ENCODE results near the gene C1orf21.
A peak's percentile ranks its signal among the peaks of the same experiment; 100 is the strongest.

Gene C1orf21

DNA sequence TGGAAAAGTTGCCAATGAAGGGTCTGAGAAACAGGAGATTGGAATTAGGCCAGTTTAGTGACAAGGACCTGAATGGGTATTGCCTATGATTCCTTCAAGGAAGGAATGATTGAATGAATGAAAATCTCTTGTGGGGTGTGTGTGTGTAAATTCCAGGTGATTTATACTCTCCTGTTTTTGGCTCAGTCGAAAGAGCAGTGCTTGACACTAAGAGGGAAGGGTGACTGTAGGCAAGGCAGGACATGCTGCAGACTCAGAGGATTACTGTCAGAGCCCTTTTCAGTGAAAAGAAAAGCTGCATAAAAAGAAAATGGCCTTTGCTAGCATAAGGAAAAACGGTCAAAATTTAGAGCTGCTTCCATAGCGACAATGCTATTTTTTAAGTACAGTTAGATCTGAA is 30.1 kb downstream of the C1orf21 start:
- DNase-seq, result no peak

DNA sequence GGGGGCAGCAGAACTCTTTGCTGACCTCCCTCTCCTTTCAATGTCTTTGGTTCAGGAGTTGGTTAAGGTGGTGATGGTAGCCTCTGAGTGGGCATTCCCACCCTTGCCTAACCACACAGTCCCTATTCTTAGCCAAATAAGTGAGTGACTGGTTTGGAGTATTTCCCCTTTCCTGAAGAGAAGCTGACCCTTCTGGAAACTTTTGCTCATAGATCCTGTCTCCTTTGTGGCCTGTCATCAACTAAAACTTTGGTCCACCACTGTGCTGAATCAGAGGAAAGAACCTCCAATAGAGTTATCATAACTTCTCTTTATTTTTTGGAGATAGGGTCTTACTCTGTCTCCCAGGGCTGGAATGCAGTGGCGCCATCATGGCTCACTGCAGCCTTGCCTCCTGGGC is 31.1 kb downstream of the C1orf21 start:
- DNase-seq, result peak; percentile 65

GRCh38 chr1:184418652-184419349 is 32.0 kb downstream of the C1orf21 start:
- peak; percentile 69 for DNase-seq

DNA sequence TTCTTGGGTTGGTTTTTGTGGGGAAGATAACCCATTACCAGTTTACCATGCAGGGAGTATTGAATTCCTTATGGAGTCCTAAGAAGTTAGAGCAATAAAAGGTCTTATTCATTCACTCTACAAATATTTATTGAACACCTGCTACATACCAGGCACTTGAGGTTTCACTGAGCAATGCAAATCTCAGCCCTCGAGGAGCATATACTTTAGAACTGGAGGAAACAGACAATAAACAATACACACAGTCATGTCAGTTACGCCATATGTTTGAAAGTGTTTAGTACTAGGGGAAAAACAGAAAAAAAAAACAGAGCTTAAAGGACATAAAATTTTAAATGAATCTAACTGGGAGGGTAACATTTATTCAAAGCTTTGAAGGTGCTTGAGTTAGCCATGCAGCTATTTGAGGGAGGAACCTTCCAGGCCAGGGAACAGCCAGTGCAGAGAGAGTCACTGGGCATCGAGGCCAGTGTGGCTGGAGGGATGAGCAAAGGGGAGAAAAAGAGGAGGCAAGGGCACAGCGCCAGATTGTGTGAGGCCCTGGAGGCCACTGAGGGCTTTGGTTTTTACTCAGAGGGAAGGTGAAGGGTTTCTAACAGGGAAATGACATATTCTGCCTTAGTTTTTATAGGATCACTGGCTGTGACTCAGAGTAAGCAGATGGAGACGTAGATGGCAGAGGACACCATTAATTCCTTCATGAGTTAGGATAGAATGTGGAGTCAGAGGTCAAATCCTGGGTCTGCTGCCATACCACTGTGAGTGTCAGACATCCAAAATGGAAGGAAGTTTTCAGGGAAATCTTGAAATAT is 32.7 kb downstream of the C1orf21 start:
- DNase-seq, result no peak

DNA sequence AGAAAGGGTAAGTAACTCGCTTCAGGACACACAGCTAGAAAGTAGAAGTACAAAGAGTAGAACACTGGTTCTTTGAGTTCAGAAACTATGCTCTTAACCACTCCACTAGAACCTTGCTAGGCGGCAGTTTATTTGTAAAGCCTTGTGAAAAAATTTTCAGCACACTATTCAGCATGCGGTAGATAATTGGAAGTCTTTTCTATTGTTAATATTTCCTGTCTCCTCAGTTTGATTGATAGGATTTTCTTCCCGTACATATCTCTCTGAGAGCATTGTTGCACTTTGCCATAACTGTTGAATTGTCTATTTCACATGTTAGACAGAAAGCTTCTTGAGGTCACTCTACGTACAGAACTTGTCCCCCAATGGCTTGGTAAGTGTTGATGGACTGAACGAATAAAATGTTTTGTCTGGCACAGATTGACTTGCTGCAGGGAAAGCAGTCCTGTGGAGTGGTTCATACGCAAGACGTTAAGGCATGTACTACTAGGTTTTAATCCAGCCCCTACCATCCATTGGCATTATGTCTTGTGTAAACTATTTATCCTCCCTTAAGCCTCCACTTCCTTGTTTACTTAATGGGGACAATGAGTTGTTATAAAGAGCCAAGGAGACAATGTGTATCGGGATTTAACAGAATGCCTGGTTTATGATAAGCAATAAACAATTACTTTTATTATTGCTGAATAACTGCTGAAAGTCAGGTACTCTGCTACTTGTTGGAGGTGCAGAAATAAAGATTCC is 35.8 kb downstream of the C1orf21 start:
- no peak for DNase-seq

DNA sequence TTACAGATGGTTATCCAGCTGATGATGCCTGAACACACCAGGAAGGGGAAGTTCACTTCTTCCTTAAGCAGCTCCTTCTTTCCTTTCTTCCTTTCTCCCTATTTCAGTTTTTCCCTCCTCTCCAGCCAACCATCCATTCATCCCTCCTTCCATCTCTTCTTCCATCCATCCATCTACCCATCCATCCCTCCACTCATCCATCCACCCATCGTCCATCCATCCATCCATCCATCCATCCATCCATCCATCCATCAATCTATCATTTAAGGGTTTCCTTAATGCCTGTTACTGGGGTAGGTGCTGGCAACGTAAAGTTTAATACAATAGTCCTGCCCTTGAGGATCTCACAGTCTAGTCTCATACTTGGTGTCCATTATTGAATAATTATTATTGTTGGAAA is 36.8 kb downstream of the C1orf21 start:
- no peak for DNase-seq

DNA sequence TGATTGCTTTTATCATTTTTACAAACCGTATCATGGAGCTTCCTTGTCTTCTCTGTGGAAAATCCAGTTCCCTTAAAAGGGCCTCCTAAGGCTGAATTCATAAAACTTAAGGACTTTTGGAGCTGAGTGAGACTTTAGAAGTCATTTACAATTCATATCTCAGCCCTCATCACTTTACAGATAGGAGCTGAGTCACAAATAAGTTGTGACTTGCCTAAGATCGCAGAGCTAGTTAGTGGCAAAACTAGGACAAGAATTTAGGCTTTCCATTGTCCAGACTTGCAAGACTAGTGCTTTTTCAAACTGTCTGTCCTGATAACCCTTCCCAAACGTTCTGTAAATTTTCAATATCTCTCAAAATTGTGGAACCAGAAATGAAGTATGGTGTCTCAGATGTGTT is 37.3 kb downstream of the C1orf21 start:
- DNase-seq, result no peak

GRCh38 chr1:184424945-184425344 is 38.1 kb downstream of the C1orf21 start:
- DNase-seq, result no peak

GRCh38 chr1:184425449-184426277 is 38.8 kb downstream of the C1orf21 start:
- DNase-seq, result no peak

GRCh38 chr1:184426278-184426674 is 39.4 kb downstream of the C1orf21 start:
- DNase-seq, result no peak

- DNase-seq, result no peak
These were observed 40.9 kb downstream of the C1orf21 start for GRCh38 chr1:184427722-184428121.

DNA sequence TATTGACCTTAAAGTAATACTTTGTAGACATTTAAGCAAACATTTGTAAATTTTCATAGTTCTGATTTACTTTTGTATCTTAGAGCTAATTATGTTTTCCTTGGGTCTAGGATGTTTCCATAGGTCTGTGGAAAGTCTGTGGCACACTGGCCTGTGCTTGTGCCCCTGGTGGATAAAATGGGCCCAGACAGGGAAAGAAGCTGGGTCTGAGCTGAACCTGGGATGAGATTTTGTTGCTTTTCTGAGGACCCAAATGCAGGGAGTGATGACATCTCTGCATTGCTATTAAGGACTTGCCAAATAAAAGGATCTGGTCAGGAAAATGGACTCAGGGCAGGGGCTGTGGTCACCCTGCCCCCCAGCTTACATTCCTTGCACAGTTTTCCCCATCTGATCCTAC is 41.8 kb downstream of the C1orf21 start:
- DNase-seq, result no peak

GRCh38 chr1:184429335-184429734 is 42.5 kb downstream of the C1orf21 start:
- DNase-seq, result no peak

DNA sequence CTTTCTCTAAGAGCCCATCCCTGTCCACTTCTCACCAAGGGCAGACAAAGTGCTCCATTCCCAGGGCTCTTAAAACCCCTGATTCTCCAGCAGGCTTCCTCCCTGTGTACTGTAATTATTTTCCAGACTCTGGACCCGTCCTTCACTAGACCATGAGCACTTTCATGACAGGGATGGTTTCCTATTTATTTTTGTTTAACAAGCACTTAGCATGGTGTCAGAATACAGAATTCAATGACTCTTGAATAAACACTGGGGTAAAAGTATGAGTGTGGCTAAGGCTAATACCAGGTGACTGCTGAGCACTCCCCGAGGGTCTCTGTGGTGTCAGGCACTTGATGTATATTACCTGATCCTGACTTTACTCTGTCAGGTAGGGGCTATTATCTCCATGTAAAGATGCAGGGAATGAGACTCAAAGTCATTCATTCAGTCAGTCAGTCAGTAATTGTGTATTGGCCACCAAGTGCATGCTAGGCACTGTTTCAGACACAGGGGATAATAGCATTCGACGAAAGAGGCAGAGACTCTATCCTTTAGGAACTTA is 47.2 kb downstream of the C1orf21 start:
- no peak for DNase-seq

DNA sequence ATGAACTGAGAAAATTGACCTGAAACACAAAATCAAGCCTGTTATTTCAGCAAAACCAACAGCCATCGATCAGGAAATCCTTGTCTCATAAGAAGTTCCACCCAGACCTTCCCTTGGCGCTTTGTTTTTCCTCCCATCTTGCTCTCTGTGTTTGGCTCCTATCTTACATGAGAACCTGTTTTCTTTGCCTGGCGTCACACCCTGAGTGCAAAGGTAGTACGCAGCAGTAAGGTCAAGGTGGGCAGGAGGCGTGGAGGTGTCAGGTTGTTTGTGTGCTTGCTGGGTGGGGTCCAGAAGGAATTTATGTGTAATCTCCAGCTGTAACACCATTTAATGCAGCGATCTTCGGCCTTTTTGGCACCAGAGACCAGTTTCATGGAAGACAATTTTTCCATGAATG is 50.5 kb downstream of the C1orf21 start:
- DNase-seq, result no peak

- DNase-seq, result no peak
These were observed 51.5 kb downstream of the C1orf21 start for GRCh38 chr1:184438363-184438762.

DNA sequence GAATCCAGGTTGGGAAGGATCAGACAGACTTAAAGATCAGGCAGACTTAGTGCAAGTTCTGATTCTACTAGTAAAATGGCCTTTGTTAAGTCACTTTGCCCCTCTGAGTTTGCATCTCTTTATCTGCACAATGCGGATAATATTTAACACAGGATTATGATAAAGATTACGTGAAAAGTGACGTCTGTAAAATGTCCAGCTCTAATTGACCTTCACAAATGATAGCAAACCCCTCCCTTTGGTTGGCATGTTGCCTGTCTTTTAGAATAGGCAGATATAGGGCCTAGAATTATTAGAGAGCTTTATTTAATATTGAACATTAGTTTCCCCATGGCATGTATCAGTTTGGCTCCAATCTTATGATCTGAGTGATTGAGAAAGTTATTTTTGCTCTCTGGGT is 55.4 kb downstream of the C1orf21 start:
- no peak for DNase-seq

DNA sequence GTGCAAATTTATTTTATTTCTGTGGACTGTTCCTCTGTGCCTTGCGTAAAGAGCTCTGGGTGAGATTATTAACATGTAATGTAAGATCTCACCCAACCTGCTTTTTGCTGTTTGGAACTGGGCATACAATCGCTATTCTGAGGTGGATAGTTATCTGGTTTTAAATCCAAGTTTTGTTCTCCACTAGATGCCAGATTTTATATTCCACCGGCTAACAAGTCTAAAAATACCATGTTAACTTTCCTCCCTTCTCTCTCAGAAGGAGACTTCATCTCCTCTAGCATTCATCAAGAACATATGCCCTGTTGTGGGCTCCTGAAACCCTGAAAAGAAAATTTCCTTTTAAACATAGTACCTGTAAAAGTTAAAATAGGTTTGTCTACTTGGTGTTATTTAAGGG is 56.4 kb downstream of the C1orf21 start:
- no peak for DNase-seq

- no peak for DNase-seq
These were observed 56.8 kb downstream of the C1orf21 start for GRCh38 chr1:184443624-184444023.

DNA sequence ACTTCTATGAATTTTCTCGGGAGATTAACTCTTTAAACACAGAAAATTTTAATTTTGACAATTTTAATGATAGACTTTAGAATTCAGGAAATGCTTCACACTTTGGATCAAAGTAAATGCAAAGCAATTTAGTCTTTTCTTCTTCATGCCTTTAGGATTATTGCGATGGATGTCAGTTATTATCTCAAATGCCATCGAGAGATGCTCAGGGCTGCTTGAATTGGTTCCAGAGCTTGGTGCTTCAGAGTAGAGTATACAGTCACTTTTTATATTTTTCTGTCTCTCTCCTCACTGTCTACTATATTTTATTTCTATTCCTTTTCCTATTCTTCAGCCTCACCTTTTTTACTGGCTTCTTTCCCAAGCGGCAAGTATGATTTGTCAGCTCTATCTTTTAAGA is 59.2 kb downstream of the C1orf21 start:
- DNase-seq, result no peak

DNA sequence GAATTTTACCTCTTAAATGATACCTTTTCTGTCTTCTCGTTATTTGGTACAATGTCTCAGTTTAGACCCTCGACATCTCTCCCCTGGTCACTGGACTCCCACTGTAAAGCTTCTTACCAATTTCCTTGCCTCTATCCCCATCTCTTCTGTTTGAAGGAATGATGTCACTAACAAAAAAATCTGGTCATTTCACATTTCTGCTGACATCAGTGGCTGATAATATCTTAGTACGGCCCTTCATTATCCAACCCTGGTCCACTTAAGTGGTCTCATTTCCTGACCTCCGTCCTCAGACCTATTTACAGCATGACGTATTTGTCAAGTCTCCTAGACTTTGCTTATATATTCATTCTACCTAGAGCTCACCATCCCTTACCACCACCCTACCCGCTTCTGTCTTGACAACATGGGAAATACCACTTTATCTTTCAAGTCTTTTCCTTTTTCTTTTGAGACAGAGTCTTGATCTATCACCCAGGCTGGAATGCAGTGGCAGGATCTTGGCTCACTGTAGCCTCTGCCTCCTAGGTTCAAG is 60.9 kb downstream of the C1orf21 start:
- no peak for DNase-seq

- DNase-seq, result no peak
These were observed 63.1 kb downstream of the C1orf21 start for GRCh38 chr1:184449916-184450315.
